Measurements from ENCODE around the gene HDAC9.

- no peak for TF ChIP-seq CTCF (IDR thresholded peaks at IDR 0.05 in 4 of 5, conservative IDR thresholded peaks at IDR 0.05 in 1 of 5)
- TF ChIP-seq POLR2A (IDR thresholded peaks at IDR 0.05), result no peak
Observed at GRCh38 chr7:18861514-18862118, 366.1 kb downstream of the HDAC9 start.
